Activated T-cell treated with anti-CD3 and anti-CD28 coated beads, Interleukin-2, amount 50 U/mL, for 72 hours (primary cell): ENCODE data around the gene ATG10. TPM values are rescaled to one million over a fixed set of nuclear protein-coding genes. Genes with fewer than 3 reads are reported as not detected.

Experiments
- ATAC-seq, 2 donors: fragments of 150-1000 bp; cut with Tn5 transposase; replicated peaks in 1 of 2; 2 replicates each; pipeline ENCODE4 v1.10.0; 2021; ENCODE audit warnings: moderate library complexity in 2 of 2, mild to moderate bottlenecking in 1 of 2
- DNase-seq, 2 donors: peaks; one replicate each; pipeline ENCODE4 v3.0.0; 2021 to 2022; ENCODE audit warnings: mixed read lengths in 1 of 2
- H3K27ac Mint-ChIP-seq: one replicate; pipeline ENCODE4 v1.8.0; 2022; ENCODE audit warnings: mild to moderate bottlenecking, moderate library complexity, mixed read lengths
- H3K27me3 Mint-ChIP-seq: one replicate; pipeline ENCODE4 v1.8.0; 2022; ENCODE audit warnings: low read depth, mixed read lengths
- H3K36me3 Mint-ChIP-seq, 2 donors: one replicate each; pipeline ENCODE4 v1.8.0; 2022; ENCODE audit warnings: mixed read lengths in 2 of 2, mild to moderate bottlenecking in 1 of 2; ENCODE audit not compliant: insufficient read depth in 2 of 2
- H3K4me1 Mint-ChIP-seq: one replicate; pipeline ENCODE4 v1.8.0; 2022; ENCODE audit warnings: low read depth, mixed read lengths
- H3K4me3 Mint-ChIP-seq, 2 donors: one replicate each; pipeline ENCODE4 v1.8.0; 2022; ENCODE audit warnings: mild to moderate bottlenecking in 2 of 2, mixed read lengths in 2 of 2, moderate library complexity in 2 of 2
- H3K9me3 Mint-ChIP-seq, 2 donors: one replicate each; pipeline ENCODE4 v1.8.0; 2022; ENCODE audit warnings: mixed read lengths in 2 of 2
- total RNA-seq, 2 donors: library from RNA; stranded (reverse); gene quantifications; one replicate each; pipeline ENCODE4 v1.2.3, GENCODE V29; 2022

The ATG10 gene
- total RNA-seq, 2 donors from 2014 or later, result 8.5 to 11.7 TPM

DNA sequence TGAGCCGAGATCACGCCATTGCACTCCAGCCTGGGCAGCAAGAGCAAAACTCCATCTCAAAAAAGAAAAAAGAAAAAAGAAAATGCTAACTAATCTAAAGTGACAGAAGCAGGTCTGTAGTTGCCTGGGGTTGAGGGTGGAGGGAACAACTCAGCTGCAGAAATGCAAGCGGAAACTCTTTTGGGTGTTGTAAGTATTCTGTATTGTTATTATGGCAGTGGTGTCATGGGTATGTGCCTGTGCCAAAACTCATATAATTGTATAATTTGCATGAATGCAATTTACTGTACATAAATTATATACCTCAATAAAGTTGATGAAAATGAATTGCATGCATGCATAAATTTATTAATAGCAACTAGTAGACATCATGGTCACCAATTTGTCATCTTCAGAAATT lies 329.4 kb downstream of the ATG10 start:
- Mint-ChIP-seq H3K27ac (no peak overlapping the region), H3K36me3 (peaks cover 0 to 2% of the 10 kb centered on the region in 2 donors), H3K4me3 (no peak overlapping the region), H3K4me1 (peaks cover 8% of the 10 kb centered on the region), H3K27me3 (no peaks in the 10 kb centered on the region), H3K9me3 (peaks cover 0 to 4% of the 10 kb centered on the region in 2 donors)
- ATAC-seq (no peak), DNase-seq (no peak)

Other genes starting within 250 kb of the ATG10 start
- gene SSBP2, start 220.9 kb upstream of the ATG10 start, total RNA-seq, result 10 to 100 TPM; 13.5 to 17.5 TPM